Body of pancreas (tissue), 4 donors: ENCODE data around the gene MVD. TPM values are rescaled to one million over a fixed set of nuclear protein-coding genes. Genes with fewer than 3 reads are reported as not detected.
"Not testable (repeated sequence)": the region's sequence is repeated elsewhere in the genome, so short reads cannot be mapped to it uniquely, and the experiment has no call there.

ENCODE experiments used
- ATAC-seq: fragments of 150-250 bp; one replicate; pipeline ENCODE4 v1.9.1; 2016
- DNase-seq, 4 donors: peaks; one replicate each; pipeline ENCODE4 v3.0.0-alpha.2; 2019
- H3K27ac ChIP-seq, 4 donors: fragments of 200-600 bp; sonication (generic); 1 replicate in 3 of 4; 2 replicates in 1 of 4; pipeline versions ENCODE4 v1.5.1 to v1.6.1; 2016 to 2019; ENCODE audit warnings: mild to moderate bottlenecking in 1 of 4, mixed read lengths in 1 of 4, moderate library complexity in 1 of 4
- H3K27me3 ChIP-seq, 2 donors: fragments of 200-600 bp; sonication (generic); one replicate each; pipeline ENCODE4 v1.6.0; 2016; ENCODE audit warnings: mild to moderate bottlenecking in 1 of 2
- H3K36me3 ChIP-seq, 2 donors: fragments of 200-600 bp; sonication (generic); replicated peaks in 1 of 2; 2 replicates each; pipeline ENCODE4 v1.5.1; 2016; ENCODE audit warnings: low read depth in 2 of 2; ENCODE audit not compliant: insufficient read depth in 1 of 2
- H3K4me1 ChIP-seq: fragments of 200-600 bp; sonication (generic); one replicate; pipeline ENCODE4 v1.6.0; 2016
- H3K4me3 ChIP-seq, 2 donors: fragments of 200-600 bp; sonication (generic); 1 replicate in 1 of 2; 2 replicates in 1 of 2; pipeline ENCODE4 v1.5.1; 2016 to 2019
- H3K9me3 ChIP-seq, 3 donors: fragments of 200-600 bp; sonication (generic); 1 replicate in 2 of 3; 2 replicates in 1 of 3; pipeline ENCODE4 v1.5.1; 2016
- POLR2A ChIP-seq, 3 donors: fragments of 450-650 bp; IDR thresholded peaks; one replicate each; pipeline ENCODE4 v1.6.1; 2016; ENCODE audit warnings: antibody characterized with exemption in 3 of 3, mild to moderate bottlenecking in 2 of 3
- WGBS, 2 donors: methylation state at CpG; one replicate each; pipeline ENCODE4 v1.1.5; 2017; 5-methylcytosine and 5-hydroxymethylcytosine counted together
- intact Hi-C: fragments of 100-400 bp; cut with DNase I; formaldehyde crosslinking; loops from one replicate; pipeline ENCODE4 v1.15.1; 2023
- total RNA-seq, 2 donors: library from RNA; depleted of rRNA; stranded (reverse); fragments of >200 nt; gene quantifications; one replicate each; pipeline ENCODE4 v1.1.0, GENCODE V29; 2016
- TF ChIP-seq, protein P1 (sequence below), 7 experiments: fragments of 450-650 bp in 4 of 7; fragments of 200-600 bp in 3 of 7; sonication (generic) in 3 of 7; IDR thresholded peaks; one replicate each; pipeline ENCODE4 v1.5.1; 2016 to 2019; ENCODE audit warnings: antibody characterized with exemption in 7 of 7

The MVD gene
- total RNA-seq, 2 donors from 2014 or later: 16.9 to 28.7 TPM

DNA sequence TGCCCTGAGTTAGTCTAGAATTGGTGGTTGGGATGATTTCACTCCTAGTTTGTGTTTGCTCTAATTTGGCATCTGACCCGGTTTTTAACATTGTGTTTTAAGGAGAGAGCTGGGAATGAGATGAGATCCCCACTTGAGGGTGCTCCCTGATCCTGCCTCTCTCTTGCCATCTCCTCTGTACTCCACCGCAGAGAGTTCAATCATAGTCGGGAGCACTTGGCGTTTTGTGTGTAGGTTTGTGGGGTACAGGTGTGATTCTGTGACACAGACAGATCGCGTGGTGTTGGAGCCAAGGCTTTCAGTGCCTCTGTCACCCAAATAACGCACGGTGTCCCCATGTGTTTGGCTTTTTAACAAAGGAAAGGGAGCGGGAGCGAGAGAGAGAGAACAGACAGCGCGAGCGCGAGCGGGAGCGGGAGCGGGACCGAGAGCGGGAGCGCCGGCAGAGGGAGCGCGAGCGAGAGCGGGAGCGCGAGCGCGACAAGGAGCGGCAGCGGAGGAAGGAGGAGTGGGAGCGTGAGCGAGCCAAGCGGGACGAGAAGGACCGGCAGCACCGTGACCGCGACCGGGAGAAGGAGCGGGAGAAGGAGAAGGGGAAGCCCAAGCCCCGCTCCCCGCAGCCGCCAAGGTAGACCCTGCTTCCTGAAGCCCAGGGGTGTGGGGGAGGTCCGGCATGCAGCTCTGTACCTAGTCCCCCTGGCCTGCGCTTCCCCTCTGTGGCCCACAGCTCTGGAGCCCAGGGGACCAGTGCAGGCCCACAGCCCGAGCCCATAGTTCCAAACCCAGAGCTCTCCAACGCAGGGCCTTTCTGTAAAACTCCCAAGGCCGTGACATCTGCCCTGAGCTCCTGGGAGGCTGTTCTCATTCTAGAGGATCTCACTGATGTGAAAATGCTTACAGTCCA is 51.7 kb downstream of the MVD start:
- peaks cover 0 to 12% of the 10 kb centered on the region in 2 donors for H3K36me3 ChIP-seq
- peak in 2 of 4 donors; percentile 42 to 48 for DNase-seq
- no peak for ATAC-seq
- no peak for TF ChIP-seq POLR2A (IDR thresholded peaks at IDR 0.05)
- TF ChIP-seq, protein P1, sequence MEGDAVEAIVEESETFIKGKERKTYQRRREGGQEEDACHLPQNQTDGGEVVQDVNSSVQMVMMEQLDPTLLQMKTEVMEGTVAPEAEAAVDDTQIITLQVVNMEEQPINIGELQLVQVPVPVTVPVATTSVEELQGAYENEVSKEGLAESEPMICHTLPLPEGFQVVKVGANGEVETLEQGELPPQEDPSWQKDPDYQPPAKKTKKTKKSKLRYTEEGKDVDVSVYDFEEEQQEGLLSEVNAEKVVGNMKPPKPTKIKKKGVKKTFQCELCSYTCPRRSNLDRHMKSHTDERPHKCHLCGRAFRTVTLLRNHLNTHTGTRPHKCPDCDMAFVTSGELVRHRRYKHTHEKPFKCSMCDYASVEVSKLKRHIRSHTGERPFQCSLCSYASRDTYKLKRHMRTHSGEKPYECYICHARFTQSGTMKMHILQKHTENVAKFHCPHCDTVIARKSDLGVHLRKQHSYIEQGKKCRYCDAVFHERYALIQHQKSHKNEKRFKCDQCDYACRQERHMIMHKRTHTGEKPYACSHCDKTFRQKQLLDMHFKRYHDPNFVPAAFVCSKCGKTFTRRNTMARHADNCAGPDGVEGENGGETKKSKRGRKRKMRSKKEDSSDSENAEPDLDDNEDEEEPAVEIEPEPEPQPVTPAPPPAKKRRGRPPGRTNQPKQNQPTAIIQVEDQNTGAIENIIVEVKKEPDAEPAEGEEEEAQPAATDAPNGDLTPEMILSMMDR (IDR thresholded peaks at IDR 0.05): peak in 2 of 7 experiments; percentile 42
- 86 to 89% methylated on average over 48 of the region's 49 CpGs for WGBS, 2 donors
- intact Hi-C loops: loop anchor here (10.0 kb wide), 1 partner anchor 74 kb away; the partner anchor contains the start of gene SNAI3
- H3K27ac ChIP-seq: no peak overlapping the region
- H3K9me3 ChIP-seq: no peaks in the 10 kb centered on the region
- no peak overlapping the region for H3K4me3 ChIP-seq
- H3K27me3 ChIP-seq: no peaks in the 10 kb centered on the region
- peaks cover 28% of the 10 kb centered on the region for H3K4me1 ChIP-seq

DNA sequence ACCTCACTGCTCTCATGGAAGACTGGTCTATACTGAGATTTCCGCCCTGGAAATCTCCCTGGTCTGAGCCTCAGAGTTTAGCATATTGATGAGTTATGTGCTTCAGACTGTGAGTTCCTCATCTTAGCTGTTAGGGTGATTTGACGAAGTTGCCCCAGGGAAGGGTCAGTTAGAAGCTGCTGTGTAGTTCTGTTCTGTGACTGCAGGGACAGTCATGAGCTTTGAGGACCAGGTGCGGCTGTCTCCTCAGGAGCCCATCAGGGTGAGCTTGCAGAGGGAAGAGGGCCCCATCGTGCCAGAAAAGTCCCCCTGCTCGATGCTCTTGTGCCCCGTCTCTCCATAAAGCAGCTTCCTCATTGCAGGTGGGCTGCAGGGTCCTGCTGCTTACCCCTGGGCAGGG is 52.8 kb downstream of the MVD start:
- TF ChIP-seq, protein P1 (IDR thresholded peaks at IDR 0.05): no peak
- no peak for TF ChIP-seq POLR2A (IDR thresholded peaks at IDR 0.05)
- Histone ChIP-seq H3K27ac (no peak overlapping the region), H3K27me3 (no peaks in the 10 kb centered on the region), H3K9me3 (no peaks in the 10 kb centered on the region), H3K4me1 (peaks cover 18% of the 10 kb centered on the region), H3K4me3 (no peak overlapping the region), H3K36me3 (peaks cover 0 to 13% of the 10 kb centered on the region in 2 donors)
- ATAC-seq (no peak), DNase-seq (no peak)
- WGBS, 2 donors: 80 to 91% methylated on average over 1 to 6 of the region's 6 CpGs
- intact Hi-C loops: loop anchor here (10.0 kb wide), 1 partner anchor 75 kb away; the partner anchor contains the start of gene SNAI3

DNA sequence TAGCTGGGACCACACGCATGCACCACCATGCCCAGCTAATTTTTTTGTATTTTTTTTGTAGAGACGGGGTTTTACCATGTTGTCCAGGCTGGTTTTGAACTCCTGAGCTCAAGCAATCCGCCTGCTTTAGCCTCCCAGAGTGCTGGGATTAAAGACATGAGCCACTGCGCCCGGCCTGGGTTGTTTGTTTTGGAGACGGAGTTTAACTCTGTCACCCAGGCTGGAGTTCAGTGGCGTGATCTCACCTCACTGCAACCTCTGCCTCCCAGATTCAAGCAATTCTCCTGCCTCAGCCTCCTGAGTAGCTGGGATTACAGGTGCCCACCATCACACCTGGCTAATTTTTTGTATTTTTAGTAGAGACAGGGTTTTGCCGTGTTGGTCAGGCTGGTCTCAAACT is 53.5 kb downstream of the MVD start:
- DNase-seq, H3K27ac ChIP-seq, H3K4me3 ChIP-seq, ATAC-seq, intact Hi-C loops, H3K9me3 ChIP-seq, H3K27me3 ChIP-seq: not testable (repeated sequence)
- Histone ChIP-seq H3K36me3 (peaks cover 0 to 13% of the 10 kb centered on the region in 2 donors), H3K4me1 (peaks cover 12% of the 10 kb centered on the region)
- WGBS, 2 donors: 90 to 97% methylated on average over 8 of the region's 8 CpGs

DNA sequence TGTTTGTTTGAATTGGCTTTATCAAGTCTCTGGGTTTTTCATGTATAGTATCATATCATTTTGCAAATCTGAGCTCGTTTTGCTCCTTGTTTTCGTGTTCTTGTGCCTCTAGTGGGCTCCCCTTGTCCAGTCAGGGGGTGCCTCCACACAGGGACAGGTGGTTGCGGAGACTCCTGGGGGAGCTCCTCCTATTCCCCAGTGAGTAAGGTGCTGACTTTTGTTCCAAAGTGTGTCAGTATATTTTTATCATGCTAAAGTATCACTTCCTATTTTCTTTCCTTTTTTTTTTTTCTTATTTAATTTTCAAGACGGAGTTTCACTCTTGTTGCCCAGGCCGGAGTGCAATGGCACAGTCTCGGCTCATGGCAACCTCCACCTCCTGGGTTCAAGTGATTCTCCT is 54.8 kb downstream of the MVD start:
- TF ChIP-seq POLR2A (IDR thresholded peaks at IDR 0.05): no peak
- TF ChIP-seq, protein P1 (IDR thresholded peaks at IDR 0.05): no peak
- peaks cover 0 to 13% of the 10 kb centered on the region in 2 donors for H3K36me3 ChIP-seq
- H3K27ac ChIP-seq: no peak overlapping the region
- intact Hi-C loops: no loop called here
- no peak for ATAC-seq
- 81 to 86% methylated on average over 6 of the region's 6 CpGs for WGBS, 2 donors
- H3K27me3 ChIP-seq: no peaks in the 10 kb centered on the region
- no peaks in the 10 kb centered on the region for H3K9me3 ChIP-seq
- H3K4me1 ChIP-seq: no peaks in the 10 kb centered on the region
- no peak overlapping the region for H3K4me3 ChIP-seq
- DNase-seq: no peak

DNA sequence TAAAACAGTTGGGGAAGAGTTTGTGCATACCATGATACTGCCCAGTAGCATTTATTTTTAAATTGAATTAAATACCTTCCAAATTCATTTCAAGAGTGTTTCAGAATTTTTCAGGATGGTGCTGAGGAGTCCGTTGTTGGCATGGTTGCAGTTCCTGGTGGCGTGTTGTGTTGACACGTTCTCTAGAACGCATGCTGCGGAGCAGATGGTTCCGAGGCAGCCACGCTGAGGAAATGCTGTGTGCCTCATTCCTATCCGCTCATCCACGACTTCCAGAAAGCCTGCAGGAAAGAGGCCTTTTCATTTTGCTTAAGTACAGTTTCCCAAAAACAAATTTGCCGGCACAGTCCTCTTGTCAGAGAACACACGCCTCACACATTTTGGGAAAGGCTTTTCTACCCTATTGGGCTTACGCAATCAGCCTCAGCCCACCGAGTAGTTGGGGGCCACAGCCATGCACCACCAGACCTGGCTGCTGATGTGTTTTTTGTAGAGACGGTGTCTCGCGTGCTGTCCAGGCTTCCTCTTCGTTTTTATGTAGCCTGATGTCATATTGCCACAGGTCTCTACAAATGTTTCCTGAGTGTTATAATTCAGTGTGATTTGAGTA is 56.6 kb downstream of the MVD start:
- Histone ChIP-seq H3K36me3 (peaks cover 0 to 12% of the 10 kb centered on the region in 2 donors), H3K4me3 (no peak overlapping the region), H3K27me3 (no peaks in the 10 kb centered on the region), H3K4me1 (no peaks in the 10 kb centered on the region), H3K9me3 (no peaks in the 10 kb centered on the region), H3K27ac (no peak overlapping the region)
- no peak for ATAC-seq
- no peak for DNase-seq
- no peak for TF ChIP-seq POLR2A (IDR thresholded peaks at IDR 0.05)
- TF ChIP-seq, protein P1 (IDR thresholded peaks at IDR 0.05): no peak
- intact Hi-C loops: no loop called here
- WGBS, 2 donors: 84 to 91% methylated on average over 17 of the region's 17 CpGs
